Activated naive CD4-positive, alpha-beta T cell treated with anti-CD3 and anti-CD28 coated beads, Interleukin-2, amount 50 U/mL, for 24 hours (primary cell): Measurements from ENCODE around the gene CDH20.

ENCODE experiments used
- H3K27ac Mint-ChIP-seq: one replicate; pipeline ENCODE4 v1.8.0; 2021; ENCODE audit warnings: mild to moderate bottlenecking, mixed read lengths
- H3K27me3 Mint-ChIP-seq: one replicate; pipeline ENCODE4 v1.8.0; 2021; ENCODE audit warnings: mixed read lengths
- H3K36me3 Mint-ChIP-seq: one replicate; pipeline ENCODE4 v1.8.0; 2021; ENCODE audit warnings: mixed read lengths
- H3K4me1 Mint-ChIP-seq: one replicate; pipeline ENCODE4 v1.8.0; 2021; ENCODE audit warnings: mixed read lengths
- H3K4me3 Mint-ChIP-seq: one replicate; pipeline ENCODE4 v1.8.0; 2021; ENCODE audit warnings: mild to moderate bottlenecking, mixed read lengths
- H3K9me3 Mint-ChIP-seq: one replicate; pipeline ENCODE4 v1.8.0; 2021; ENCODE audit warnings: mixed read lengths

The CDH20 gene

DNA sequence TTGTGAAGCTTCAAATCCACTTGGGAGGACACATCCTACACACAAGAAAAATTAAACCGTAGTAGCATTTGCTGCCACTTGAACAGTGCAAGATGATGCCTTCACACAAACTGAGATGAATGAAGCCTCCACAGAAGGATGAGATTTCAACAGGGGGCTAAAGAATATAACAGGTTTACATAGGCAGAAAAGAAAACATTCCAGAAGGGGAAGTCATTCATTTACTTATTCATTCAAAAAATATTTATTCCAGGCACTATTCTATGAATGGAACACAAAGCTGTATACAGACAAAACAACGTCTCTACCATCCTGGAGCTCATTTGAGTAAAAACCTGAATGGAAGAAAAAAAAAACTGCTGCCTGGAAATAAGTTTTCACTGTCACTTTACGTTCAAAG is 170.5 kb downstream of the CDH20 start:
- Mint-ChIP-seq H3K36me3 (no peaks in the 10 kb centered on the region), H3K9me3 (peaks cover 4% of the 10 kb centered on the region), H3K27me3 (peaks cover 8% of the 10 kb centered on the region), H3K27ac (no peak overlapping the region), H3K4me1 (no peaks in the 10 kb centered on the region), H3K4me3 (no peak overlapping the region)

DNA sequence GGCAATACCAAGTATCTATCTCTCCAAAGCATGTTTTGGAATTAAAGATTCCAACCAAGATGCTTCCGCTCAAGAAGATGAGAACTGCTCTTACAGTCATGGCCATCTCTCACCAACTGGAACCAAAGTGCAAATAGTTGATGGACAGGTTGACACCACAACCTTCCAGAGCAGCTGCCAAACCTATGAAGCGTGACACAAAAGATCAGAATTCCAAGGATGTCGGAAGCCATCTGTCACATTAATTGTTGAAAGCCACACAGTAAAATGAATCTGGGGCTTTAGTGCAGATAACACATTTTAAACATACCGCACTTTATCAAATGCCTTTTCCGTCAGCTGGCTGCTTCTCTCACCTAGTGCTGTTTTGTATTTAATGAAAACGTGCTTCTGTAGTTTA is 195.7 kb downstream of the CDH20 start:
- Mint-ChIP-seq H3K9me3 (no peaks in the 10 kb centered on the region), H3K4me3 (no peak overlapping the region), H3K36me3 (no peaks in the 10 kb centered on the region), H3K27ac (no peak overlapping the region), H3K27me3 (no peaks in the 10 kb centered on the region), H3K4me1 (no peaks in the 10 kb centered on the region)

DNA sequence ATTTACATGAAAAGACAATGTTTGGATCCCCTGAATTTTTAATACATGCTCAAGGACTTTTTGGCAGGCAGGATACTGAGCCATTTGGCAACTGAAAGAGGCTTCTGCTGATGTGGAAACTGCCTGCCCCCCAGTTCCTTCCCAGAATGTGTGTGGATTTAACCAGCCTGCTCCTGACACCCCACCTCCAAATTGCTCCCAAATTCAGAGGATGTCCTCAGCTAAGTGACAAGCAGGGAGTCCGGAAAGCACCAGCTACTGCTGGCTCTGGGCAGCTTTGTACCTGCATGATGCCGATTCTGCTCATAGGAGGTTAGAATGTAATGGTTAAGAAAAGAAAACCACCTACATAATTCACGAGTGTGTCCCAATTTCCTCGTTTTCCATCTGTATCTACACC is 197.5 kb downstream of the CDH20 start:
- no peak overlapping the region for H3K27ac Mint-ChIP-seq
- no peaks in the 10 kb centered on the region for H3K9me3 Mint-ChIP-seq
- no peaks in the 10 kb centered on the region for H3K27me3 Mint-ChIP-seq
- H3K4me3 Mint-ChIP-seq, result no peak overlapping the region
- H3K4me1 Mint-ChIP-seq, result no peaks in the 10 kb centered on the region
- H3K36me3 Mint-ChIP-seq, result no peaks in the 10 kb centered on the region

DNA sequence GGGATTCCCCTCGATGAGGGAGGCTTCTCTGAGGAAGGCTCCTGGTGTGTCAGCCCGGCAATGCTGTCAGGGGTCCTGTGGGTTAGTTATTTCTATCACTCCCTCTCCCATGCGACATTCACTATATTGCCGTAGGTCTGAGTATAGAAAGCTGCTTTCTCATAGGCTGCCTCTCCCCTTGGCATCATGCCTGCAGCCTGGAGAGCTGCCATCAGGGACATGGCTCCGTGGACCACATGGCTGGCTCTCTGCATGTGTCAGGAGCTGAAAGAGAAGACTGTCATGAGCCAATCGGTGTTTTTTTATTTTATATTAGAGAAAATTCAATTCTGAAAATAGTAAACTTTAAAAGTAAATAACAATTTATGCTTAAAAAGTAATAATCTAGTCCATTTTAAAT is 198.0 kb downstream of the CDH20 start:
- no peaks in the 10 kb centered on the region for H3K36me3 Mint-ChIP-seq
- no peak overlapping the region for H3K27ac Mint-ChIP-seq
- no peaks in the 10 kb centered on the region for H3K27me3 Mint-ChIP-seq
- no peaks in the 10 kb centered on the region for H3K4me1 Mint-ChIP-seq
- H3K4me3 Mint-ChIP-seq, result no peak overlapping the region
- no peaks in the 10 kb centered on the region for H3K9me3 Mint-ChIP-seq

DNA sequence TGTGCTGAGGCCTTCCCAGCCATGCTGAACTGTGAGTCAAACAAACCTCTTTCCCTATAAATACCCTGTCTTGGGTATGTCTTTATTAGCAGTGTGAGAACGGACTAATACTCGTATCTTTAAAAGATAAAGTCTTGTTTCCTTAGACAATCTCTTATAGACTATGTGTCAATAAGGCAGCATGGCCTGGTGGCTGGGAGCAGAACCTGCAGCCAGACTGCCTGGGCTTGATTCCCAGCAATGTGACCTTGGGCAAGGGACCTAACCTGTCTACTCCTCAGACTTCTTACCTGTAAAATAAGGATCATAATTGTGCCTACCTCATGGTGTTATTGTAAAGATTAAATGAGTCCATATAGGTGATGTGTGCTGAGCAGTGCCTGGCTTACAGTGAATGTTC is 198.7 kb downstream of the CDH20 start:
- Mint-ChIP-seq H3K27ac (no peak overlapping the region), H3K9me3 (no peaks in the 10 kb centered on the region), H3K36me3 (no peaks in the 10 kb centered on the region), H3K27me3 (no peaks in the 10 kb centered on the region), H3K4me1 (no peaks in the 10 kb centered on the region), H3K4me3 (no peak overlapping the region)

DNA sequence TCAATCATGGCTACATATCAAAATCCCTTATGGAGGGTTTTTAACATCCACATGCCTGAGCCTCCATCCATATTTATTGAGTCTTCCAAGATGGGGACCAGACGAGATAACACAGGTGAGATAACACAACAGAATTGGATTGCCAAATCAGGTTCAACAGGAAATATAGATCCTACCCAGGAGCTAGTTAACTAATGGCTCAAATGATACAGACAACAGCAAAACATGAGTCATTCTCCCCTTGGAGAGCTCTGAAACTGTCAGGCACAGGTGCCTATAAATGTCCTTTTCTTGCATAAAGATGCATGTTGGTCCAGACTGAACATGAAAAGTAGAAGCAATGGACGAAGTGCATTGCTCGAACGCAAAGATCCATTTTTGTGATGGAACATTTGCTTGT is 202.2 kb downstream of the CDH20 start:
- Mint-ChIP-seq H3K9me3 (no peaks in the 10 kb centered on the region), H3K4me3 (no peak overlapping the region)

DNA sequence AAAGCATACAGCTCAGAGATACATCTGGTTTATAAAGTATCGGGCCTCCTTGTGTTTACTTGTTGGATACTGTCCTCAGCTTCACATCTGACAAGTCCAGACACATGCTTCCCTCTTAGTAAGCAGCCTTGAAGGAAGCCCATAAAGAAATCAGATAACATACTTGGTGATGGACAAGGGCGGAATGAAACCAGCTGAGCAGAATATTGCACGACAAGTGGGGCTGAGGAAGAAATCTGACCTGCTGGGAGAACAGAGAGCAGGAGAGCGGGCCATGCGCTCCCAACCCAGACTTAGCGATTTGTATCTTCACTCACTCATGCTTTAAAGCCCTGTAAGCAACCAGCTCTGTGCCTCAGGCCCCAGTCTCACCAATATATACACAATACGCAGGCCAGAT is 208.4 kb downstream of the CDH20 start:
- H3K27me3 Mint-ChIP-seq, result peaks cover 1% of the 10 kb centered on the region

More for the DNA sequence above, 202.2 kb downstream of the CDH20 start:
- H3K36me3 Mint-ChIP-seq, result no peaks in the 10 kb centered on the region
- H3K4me1 Mint-ChIP-seq, result no peaks in the 10 kb centered on the region
- H3K27me3 Mint-ChIP-seq, result no peaks in the 10 kb centered on the region
- H3K27ac Mint-ChIP-seq, result no peak overlapping the region

DNA sequence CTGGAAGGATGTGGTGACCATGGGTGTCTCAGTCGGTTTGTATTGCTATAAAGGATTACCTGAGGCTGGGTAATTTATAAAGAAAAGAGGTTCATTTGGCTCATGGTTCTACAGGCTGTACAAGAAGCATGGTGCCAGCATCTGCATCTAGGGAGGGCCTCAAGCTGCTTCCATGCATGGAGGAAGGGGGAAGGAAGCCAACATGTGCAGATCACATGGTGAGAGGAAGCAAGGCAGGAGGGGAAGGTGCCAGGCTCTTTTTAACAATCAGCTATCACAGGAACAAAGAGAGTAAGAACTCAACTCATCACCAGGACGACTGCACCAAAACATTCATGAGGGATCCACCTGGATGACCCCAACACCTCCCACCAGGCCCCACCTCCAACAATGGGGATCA is 209.4 kb downstream of the CDH20 start:
- H3K4me1 Mint-ChIP-seq, result no peaks in the 10 kb centered on the region
- no peaks in the 10 kb centered on the region for H3K36me3 Mint-ChIP-seq
- peaks cover 1% of the 10 kb centered on the region for H3K27me3 Mint-ChIP-seq
- no peak overlapping the region for H3K27ac Mint-ChIP-seq
- no peaks in the 10 kb centered on the region for H3K9me3 Mint-ChIP-seq
- H3K4me3 Mint-ChIP-seq, result no peak overlapping the region

More for the DNA sequence above, 208.4 kb downstream of the CDH20 start:
- Mint-ChIP-seq H3K4me3 (no peak overlapping the region), H3K27ac (no peak overlapping the region), H3K36me3 (no peaks in the 10 kb centered on the region), H3K4me1 (no peaks in the 10 kb centered on the region), H3K9me3 (no peaks in the 10 kb centered on the region)

DNA sequence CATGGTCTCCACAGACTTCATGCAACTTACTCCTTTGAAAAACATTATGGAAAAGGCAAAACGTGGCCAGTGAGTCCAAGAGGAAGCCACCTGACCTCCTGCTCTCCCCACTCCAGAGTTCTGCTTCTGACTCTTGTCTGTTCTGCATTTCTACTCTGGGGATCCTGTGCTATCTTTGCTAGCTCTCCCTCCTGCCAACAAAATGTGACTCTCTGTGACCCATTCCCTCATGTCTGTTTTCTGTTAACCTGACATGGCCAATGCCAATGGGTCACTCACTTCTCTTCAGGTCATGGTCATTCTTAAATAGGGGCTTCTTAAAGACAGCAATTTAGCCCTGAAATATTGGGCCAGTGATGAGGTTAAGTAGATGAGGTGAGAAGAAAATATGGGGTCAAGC is 210.3 kb downstream of the CDH20 start:
- Mint-ChIP-seq H3K4me3 (no peak overlapping the region), H3K27ac (no peak overlapping the region), H3K4me1 (no peaks in the 10 kb centered on the region), H3K9me3 (no peaks in the 10 kb centered on the region), H3K27me3 (peaks cover 1% of the 10 kb centered on the region), H3K36me3 (no peaks in the 10 kb centered on the region)

DNA sequence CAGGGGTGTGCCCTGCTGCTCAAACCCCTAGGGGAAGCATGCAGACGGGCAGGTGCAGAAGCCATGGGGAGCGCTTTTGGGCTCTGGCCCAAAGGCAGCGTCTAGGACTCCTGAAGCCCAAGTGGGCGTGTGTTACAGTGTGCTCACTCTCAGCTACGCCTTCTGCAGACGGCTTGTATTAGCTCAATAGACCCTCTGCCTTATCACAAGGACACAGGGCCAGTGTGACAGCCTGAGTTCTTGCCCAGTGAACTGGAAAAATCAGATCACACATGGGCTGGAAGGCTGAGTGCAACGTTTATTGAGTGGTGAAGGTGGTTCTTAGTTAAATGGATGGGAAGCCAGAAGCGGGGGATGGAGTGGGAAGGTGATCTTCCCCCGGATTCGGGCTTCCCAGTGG is 210.9 kb downstream of the CDH20 start:
- H3K27me3 Mint-ChIP-seq, result peaks cover 1% of the 10 kb centered on the region

DNA sequence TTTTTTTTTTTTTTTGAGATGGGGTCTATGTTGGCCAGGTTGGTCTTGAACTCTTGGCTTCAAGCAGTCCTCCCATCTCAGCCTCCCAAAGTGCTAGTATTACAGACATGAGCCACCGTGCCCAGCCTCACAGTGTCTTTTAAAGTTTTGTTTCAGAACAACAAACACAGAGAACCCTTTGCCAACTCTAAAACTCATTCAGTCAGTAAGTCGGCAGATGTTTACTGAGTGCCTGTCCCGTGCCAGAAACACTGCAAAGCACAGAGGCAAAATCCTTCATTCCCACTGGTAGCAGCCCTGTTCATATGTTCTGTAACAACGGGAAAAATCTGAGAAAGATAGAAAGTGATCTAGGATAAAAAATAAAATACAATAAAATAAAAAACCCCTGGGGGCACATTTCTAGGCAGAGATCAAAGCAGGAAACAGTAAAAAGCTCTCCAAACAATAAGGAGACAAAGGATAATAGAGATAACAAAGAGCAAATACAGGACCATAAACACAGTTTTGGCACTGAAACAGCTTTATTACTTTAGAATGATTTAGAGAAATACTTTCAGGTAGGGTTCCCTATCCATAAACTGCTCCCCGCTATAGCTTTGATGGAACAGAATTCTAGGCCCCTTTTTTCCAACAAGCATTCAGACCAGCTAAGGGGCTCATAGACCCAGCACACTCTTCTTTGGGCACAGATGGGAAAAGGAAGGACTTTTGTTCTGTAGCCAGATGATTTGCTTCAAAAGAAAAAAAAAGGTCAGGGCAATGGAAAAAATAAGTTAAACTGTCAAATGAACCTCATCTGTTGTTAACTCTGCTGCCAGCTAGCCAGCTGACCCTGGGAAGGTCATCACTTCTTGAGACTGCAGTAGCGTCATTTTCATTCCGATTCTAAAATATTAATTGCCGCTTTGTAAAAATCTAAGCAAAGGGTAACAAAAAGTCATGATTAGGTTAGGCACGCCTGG is 212.3 kb downstream of the CDH20 start:
- no peaks in the 10 kb centered on the region for H3K4me1 Mint-ChIP-seq
- H3K27ac Mint-ChIP-seq, result no peak overlapping the region
- H3K4me3 Mint-ChIP-seq, result no peak overlapping the region
- H3K27me3 Mint-ChIP-seq, result peaks cover 2% of the 10 kb centered on the region
- H3K36me3 Mint-ChIP-seq, result no peaks in the 10 kb centered on the region
- H3K9me3 Mint-ChIP-seq, result no peaks in the 10 kb centered on the region

More for the DNA sequence above, 210.9 kb downstream of the CDH20 start:
- no peaks in the 10 kb centered on the region for H3K36me3 Mint-ChIP-seq
- H3K9me3 Mint-ChIP-seq, result no peaks in the 10 kb centered on the region
- no peak overlapping the region for H3K27ac Mint-ChIP-seq
- no peaks in the 10 kb centered on the region for H3K4me1 Mint-ChIP-seq
- H3K4me3 Mint-ChIP-seq, result no peak overlapping the region

DNA sequence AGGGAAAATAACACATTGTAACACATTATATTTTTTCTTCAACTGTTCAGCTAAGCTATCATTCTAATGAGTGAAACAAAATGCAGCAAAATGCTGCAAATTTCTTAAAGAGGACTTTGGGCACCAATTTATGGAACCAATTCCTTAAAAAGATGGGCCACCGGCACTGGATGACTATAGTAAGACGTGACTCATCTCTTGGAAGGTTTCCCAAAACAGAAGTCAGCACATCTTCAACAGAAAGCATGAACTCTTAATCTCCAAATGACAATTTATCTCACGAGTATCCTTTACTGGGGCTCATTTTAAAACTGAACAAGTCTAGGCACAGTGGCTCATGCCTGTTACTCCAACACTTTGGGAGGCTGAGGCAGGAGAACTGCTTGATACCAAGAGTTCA is 213.4 kb downstream of the CDH20 start:
- Mint-ChIP-seq H3K27ac (no peak overlapping the region), H3K27me3 (peaks cover 2% of the 10 kb centered on the region), H3K4me3 (no peak overlapping the region), H3K9me3 (no peaks in the 10 kb centered on the region), H3K4me1 (no peaks in the 10 kb centered on the region), H3K36me3 (no peaks in the 10 kb centered on the region)

DNA sequence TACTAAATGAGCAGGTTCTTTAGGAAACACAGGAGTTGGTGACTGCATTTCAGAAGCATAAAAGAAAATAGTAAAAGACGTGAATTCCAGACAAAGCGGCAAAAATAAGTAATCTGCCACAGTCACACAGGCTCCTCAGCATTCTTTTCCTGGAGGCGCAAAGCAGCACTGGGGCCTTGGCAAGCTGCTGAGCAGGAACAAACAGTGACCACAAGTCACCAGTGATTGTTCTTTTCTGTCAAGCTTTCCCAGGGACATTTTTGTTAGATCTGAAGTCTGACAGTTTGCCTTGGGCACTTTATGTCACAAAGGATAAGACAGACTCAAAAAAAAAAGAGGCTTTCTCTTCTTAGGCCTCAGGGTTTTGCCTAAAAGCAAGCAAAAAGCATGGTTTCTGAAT is 216.2 kb downstream of the CDH20 start:
- H3K36me3 Mint-ChIP-seq, result no peaks in the 10 kb centered on the region
- H3K4me1 Mint-ChIP-seq, result no peaks in the 10 kb centered on the region
- no peaks in the 10 kb centered on the region for H3K9me3 Mint-ChIP-seq
- peaks cover 5% of the 10 kb centered on the region for H3K27me3 Mint-ChIP-seq
- H3K4me3 Mint-ChIP-seq, result no peak overlapping the region
- H3K27ac Mint-ChIP-seq, result no peak overlapping the region

DNA sequence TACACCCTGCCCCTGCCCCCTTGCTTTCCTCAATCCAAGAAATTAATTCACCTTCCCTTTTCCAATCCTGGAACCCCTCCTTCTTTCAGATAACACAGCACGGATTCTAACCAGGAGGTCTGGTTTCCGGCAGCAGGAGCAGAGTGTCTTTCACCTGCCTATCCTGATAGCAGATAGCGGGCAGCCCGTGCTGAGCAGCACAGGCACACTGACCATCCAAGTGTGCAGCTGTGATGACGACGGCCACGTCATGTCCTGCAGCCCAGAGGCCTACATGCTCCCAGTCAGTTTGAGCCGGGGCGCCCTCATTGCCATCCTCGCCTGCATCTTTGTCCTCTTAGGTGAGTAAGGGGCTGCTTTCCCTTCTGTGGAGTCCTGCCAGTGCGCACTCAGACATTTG is 216.7 kb downstream of the CDH20 start:
- no peaks in the 10 kb centered on the region for H3K9me3 Mint-ChIP-seq
- no peaks in the 10 kb centered on the region for H3K36me3 Mint-ChIP-seq
- no peak overlapping the region for H3K4me3 Mint-ChIP-seq
- H3K27me3 Mint-ChIP-seq, result peaks cover 3% of the 10 kb centered on the region
- H3K27ac Mint-ChIP-seq, result peak overlapping the region; percentile 59
- peaks cover 5% of the 10 kb centered on the region for H3K4me1 Mint-ChIP-seq

DNA sequence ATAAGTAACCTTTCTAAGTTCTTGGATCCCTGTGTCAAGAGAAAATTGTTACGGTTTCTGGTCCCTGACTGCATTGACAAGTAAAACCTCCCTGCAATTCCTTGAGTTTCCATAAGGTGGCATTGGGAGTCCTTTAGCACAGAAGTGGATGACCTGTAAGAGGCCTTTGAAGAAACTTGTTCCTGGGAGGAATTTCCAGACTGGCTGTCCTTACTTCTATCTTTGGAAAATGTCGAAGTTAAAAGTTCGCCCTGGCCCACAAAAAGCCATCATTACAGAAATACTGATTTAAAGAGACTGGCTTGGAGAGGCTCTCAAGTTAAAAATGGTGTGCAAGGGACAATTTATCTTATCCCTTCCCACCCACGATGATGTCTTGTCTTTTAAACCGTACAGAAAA is 218.4 kb downstream of the CDH20 start:
- H3K9me3 Mint-ChIP-seq, result no peaks in the 10 kb centered on the region
- H3K4me1 Mint-ChIP-seq, result peaks cover 6% of the 10 kb centered on the region
- H3K27ac Mint-ChIP-seq, result no peak overlapping the region
- no peaks in the 10 kb centered on the region for H3K36me3 Mint-ChIP-seq
- H3K27me3 Mint-ChIP-seq, result peaks cover 3% of the 10 kb centered on the region
- H3K4me3 Mint-ChIP-seq, result no peak overlapping the region

DNA sequence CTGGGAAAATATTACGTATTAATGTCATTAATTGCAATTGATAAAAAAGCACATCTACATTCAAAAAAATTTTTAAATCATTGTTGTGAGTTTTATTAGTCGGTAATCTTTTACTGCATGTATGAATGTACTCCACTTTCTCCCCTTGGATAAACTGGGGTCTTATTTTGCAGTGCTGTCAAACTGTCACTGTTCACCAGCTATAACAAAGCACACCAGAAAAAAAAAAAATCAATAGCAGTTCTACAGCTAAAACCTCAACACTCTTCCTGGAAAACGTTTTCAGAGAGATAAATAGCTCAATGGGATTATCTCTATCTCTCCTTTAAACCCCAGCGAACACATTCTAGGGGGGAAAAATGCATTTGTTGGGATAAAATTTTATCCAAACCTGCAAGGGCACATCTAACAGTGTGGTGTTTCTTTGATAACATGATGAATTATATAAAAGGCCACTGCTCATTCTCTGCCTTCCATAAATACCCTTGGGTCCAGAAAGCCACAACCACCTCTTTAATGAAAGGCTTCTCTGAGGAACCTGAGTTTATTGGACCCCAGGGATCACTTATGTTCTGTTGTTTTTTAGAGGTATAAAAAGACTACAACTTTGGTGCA is 219.9 kb downstream of the CDH20 start:
- Mint-ChIP-seq H3K36me3 (no peaks in the 10 kb centered on the region), H3K9me3 (no peaks in the 10 kb centered on the region), H3K4me3 (no peak overlapping the region), H3K27ac (no peak overlapping the region), H3K4me1 (peaks cover 6% of the 10 kb centered on the region), H3K27me3 (peaks cover 3% of the 10 kb centered on the region)
